Measurements from ENCODE around the gene TRIM31.

Gene TRIM31, protein sequence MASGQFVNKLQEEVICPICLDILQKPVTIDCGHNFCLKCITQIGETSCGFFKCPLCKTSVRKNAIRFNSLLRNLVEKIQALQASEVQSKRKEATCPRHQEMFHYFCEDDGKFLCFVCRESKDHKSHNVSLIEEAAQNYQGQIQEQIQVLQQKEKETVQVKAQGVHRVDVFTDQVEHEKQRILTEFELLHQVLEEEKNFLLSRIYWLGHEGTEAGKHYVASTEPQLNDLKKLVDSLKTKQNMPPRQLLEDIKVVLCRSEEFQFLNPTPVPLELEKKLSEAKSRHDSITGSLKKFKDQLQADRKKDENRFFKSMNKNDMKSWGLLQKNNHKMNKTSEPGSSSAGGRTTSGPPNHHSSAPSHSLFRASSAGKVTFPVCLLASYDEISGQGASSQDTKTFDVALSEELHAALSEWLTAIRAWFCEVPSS
- total RNA-seq, result 0 to 0.35 reads per million in 2 donors

DNA sequence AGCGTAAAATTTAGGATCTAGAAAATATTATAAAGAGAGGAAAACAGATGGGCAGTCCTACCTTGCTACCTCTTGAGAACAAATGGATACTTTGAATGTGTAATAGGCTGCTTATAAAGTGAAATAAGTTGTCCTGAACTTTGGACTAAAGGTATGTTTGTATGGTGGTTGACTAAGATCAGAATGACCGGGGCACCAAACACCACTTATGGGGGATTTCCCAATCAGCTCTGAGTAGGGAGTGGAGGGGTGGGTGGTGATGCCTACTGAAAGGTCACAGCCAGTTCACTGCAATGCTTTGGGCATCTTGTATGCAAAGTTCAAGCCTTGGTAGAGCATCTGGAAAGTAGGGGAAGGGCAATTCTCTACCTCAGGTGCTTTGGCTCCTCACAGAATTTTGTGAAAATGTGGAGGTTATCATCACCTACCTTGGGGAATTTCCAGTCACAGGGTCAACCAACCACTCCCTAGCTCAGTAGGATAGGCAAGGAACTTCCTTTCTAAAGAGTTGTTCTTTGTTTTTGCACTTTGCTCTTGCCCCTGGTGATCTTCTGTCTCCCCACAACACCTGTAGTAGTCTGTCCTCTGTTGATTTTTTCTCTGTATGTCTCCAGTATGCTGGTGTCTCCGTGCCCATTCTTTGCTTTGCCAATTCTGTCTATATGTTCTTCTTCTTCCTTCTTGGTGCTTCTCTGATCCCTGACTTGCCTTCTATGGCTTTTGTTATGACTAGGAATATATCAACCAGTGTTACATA is at the start of gene TRIM31:
TRIM31 (minus strand) TSS at position 88 of the 757 bp plus-strand sequence. CDS start 285 bp downstream, outside the sequence.
- DNase-seq, result no peak

DNA sequence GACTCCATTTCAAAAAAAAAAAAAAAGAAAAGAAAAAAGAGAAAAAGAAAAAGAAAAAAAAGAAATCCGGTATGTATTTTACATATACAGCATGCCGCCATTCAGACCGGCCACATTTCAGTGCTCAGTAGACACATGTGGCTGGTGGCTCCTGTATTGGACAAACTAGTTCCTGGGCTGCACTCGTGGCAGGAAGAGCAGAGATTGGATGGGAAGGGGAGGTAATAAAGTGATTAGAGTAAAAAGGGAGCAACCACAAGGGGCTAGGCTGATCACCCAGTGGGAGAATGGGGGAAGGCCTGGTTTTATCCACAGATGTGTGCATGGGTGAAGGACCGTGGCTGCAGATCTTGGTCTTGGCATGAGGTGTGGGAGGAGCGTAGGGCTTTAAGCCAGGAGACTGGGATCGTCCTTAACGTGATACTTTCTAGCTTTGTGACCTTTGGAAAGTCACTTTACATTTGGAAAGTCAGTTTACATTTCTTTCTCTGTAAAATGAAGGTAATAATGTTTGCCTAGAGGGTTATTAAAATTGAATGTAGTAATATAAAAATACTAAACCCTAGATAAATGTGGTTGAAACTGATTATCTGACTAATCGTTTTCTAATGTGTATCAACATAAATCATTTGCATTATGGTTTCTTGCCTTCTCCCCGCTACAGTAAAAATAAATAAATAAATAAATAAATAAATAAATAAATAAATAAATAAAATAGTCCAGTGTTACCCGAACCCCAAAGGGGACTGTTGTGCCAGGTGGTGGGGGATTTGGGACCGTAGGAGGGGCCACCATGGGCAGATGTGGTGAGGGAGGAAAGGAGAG is 49.6 kb upstream of the TRIM31 start:
- no peak for DNase-seq

DNA sequence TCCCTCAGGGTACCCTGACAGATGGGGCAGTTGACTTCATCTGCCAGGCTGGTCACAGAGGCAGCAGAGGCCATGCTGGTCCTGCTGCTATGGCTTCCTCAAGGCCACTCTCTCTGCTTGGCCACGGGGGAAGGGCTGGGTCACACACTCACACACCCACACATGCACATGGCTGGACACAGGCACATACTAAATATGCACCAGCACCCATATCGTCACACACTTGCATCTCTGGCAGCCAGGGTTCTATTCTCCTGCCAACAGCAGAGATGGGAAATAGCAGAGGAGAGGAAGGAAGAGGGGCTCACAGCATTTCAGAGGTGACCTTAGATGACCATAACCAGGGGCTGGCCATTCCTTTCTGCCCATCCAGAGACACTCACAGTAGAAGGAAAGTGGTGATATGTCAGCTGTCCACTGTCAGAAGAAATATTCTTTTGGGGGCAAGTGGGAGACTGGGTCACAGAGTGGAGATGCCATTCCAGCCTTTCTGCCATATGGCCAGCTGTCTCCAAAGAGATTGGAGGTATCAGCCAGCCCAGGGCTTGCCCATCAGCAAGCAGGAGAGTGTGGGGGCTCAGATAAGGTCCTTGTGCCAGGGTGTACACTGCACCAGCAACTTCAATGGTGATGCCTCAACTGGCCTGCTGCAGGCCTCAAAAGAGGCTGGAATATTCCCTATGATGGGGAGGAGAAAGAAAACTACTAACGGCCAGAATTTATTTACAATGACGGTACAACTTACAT is 48.1 kb upstream of the TRIM31 start, which contains the start of gene TRIM10:
TRIM10 (minus strand) TSS at position 427 of the 747 bp plus-strand sequence; CDS start at position 74, 353 bp downstream.
- DNase-seq, result no peak

DNA sequence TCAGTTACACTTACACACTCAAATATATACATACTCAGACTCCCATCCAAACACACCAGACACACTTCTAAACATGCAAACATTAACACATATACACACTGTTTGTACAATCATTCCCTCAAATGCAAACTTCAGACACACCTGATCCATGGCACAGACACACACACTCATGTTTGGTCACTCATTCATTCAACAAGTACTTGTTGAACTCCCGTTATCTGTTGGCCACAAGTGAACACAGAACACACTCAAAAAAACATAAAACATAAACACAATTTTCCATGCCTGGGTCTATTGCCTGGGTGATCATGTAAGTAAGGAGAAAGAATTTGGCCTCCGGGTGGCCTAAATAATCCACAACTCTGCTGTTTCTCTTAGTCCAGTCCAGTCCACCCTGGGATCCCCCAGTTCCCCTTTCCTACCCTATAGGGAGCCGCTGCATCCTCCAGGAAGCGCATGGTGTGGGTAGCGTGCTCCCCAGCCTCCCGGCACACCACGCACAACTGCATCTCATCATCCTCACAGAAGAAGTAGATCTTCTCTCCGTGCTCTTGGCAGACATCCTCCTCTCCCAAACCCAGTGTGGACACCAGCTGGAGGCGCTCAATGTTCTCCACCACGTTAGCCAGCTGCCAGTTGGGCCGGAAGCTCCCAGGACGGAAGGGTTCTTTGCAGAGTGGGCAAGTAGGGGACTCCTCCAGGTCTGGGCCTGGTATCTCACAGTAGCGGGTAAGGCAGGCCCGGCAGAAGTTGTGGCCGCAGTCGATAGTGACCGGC is 47.3 kb upstream of the TRIM31 start:
- no peak for DNase-seq

DNA sequence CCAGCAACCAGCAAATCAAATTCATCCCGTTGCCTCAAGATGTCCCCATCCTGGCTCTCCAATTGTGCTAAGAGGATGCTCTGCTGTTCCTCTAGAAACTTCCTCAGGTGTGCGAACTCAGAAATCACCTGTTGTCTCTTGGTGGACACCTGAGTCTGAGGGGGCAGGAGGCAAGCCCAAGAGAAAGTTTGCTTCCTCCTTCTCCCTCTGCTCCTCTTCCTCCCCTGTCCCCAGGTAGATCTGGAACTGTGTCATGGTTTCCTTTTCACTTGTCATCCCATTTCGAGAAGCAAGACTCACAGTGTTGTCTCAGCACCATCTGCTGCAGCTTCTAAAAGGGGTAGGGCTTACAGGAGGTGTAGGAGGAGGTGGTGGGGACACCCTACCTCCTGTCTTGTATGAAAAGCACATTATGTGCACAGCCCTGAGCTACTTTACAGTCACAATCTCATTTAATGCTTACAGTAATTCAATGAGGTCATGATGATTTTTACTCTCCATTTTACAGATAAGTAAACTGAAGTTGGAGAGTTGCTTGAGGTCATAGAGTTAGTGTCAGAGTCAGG is 45.7 kb upstream of the TRIM31 start:
- DNase-seq, result no peak

DNA sequence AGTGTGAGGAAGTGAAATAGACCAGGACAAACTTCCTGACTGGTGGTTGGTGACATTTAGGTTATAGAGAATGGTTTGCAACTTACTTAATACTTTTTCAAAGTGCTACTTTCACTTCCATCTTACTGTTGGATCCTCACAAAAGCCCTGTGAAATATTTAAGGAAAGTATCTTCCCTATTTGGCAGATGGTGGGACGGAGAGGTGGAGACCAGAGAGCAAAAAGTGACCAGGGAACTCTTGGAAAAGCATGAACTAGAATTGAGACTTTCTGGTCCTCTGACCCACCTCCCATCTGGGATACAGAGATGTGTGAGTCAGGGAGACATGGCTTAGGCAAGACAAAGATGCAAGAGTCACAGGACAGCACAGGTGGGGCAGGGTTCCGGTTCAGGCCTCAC is 45.1 kb upstream of the TRIM31 start:
- no peak for DNase-seq

DNA sequence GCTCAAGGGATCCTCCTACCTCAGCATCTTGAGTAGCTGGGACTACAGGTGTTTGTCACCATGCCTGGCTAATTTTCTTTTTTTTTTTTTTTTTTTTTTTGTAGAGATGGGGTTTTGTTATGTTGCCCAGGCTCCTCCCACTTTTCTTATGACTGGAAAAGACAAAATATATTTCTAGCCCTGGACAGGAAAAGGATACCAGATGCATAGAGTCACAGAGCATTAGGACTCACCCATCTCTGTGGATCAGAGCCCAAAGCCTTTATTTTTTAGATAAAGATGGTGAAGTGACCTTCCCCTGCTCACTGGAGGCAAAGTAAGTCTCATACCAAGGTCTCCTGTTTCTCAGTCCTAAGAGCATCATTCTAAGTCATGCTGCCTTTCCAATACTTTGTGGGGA is 44.7 kb upstream of the TRIM31 start:
- DNase-seq, result no peak

DNA sequence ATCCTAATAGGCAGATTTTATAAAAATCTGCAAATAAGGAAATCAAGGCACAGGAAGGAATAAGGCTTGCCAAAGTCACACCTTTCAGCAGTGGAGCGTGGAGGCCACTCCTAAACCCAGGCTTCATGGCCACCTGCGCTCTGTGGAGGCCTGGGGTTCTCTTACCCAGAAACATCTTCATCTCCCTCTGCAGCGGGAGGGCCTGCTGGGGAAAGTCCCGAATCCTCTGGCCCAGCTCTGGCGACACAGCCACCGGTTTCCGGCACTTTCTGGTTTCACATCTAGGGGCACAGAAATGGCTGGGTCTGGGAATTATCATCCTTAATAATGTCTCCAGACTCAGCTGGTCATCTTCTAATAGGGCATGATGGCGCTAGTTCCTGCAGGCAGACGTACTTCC is 43.9 kb upstream of the TRIM31 start:
- DNase-seq, result no peak

DNA sequence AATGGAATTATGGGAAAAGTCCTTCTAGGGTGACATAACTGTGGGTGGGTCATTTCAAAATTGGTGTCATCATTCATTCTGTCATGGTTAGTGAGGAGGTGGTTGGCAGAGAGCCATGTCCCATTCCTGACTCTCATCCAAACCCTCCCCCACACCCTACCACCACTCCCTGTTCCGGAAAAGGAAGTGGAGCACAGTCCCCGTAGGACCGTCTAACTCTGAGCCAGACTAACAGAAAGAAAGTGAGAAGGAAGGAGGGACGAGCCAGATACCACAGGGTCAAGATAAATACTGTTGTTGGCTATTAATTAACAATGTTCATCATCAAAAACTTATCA is 43.3 kb upstream of the TRIM31 start:
- DNase-seq, result no peak

DNA sequence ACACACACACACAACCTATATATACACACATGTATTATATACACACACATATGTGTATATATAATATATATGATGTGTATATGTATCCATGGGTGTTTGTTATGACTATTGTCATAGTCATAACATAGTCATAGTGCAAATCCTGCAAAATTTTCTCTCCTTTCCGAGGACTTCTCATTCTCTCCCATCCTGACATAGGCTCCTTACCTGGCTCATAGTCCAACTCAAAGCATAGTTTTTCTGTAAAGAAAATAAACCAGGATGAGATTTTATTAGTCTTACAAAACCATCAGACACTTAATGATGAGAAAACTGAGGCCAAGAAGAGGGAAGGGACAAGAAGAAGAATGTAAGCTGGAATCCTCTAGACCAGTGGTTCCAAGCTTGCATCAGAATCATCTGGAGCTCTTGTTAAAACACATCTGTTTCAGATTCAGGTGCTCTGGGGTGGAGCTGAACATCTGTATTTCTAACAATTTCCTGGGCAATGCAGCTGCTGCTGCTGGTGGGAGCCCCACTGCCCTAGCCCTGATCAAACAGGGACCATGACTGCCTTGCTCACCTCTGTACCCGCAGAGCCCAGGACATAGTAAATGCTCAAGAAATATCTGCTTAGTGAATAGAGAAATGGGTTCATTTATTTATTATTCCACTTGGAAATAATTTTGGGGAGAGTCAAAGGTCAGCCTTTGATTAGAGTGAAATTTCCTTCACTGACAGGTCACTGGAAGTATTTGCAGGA is 42.8 kb upstream of the TRIM31 start:
- DNase-seq, result no peak

DNA sequence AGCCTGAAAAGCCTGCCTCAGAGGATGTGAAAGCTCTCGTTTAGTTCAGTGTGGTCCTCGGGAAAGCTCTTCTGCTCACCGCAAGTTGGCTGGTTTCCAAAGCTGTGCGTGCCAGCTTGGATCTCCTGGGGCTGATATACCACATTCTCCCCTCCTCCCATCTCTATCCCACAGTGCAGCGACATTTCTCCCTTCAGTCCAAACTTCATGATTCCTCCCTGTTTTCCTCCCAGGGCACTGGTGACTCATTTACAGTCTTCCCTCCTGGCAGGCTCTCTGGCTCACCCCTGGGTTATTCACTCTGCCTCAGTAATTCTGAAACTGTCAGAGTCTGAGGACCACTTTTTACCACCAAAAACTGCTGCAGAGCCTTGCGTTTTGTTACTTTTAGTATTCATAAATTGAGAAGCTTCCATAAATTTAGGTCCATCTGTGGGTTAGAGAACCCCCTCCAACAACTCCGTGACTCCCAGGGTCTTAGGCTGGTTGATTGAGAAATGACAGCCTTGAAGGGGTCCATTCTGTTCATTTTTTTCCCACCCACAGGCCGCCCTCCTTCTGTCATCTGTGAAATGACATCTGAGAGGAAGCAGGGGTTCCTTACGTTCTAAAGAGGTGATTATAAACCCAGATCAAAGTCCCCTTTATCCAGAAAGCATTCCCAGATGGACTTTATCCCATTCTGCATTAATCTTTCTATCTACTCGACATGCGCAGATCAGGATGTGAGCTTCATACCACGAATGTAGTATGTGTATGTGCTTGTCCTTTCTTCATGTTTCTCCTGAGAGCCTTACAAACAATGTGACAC is 42.0 kb upstream of the TRIM31 start:
- DNase-seq, result no peak

DNA sequence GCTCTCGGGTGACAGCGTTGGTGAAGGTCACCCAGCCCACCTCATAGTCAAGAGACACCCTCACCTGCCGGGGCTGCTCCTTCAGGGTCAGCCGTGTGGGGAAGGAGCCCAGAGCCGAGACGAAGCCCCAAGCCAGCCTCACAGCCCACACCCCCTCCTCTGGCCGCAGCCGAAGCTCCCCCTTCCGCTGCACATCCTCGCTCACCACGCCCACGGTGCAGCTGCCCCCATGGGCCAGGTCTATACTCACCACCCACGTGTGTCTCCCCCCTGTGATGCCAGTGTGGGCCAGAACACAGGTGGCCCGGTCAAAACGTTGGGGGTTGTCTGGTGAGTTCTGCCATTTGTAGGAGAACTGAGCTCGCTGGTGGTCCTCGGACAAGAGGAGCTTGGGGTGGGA is 41.2 kb upstream of the TRIM31 start:
- no peak for DNase-seq

DNA sequence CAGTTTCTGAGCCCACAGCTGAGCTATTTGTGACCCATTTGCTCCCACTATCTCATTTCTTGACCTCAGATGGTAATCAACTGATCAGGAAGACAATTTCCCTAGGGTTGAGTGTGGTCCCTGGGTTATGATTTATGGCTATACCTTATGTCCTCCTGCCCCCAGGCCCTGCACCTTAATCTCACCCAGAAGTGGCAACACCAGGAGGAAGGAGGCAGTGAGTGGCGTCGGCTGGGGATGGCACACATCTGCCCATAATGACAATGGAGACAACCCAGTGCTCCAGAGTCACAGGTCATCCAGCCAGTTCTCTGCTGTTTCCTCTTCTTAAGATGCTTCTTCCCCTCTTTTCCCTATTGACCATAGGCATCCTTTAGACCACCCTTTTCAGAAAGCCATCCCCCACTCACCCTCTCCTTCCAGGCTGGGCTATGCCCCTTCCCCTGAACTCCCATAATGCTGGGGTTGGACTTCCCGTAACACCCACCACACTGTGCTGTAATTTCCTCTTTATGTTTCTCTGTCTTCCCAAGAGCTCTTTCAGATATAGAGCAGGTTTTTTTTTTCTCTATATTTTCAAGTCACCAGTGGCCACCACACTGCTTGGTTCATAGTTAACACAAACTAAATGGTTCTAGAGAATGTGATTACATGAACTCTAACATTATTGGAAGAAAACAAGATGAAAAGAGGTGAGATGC is 40.2 kb upstream of the TRIM31 start:
- DNase-seq, result no peak

DNA sequence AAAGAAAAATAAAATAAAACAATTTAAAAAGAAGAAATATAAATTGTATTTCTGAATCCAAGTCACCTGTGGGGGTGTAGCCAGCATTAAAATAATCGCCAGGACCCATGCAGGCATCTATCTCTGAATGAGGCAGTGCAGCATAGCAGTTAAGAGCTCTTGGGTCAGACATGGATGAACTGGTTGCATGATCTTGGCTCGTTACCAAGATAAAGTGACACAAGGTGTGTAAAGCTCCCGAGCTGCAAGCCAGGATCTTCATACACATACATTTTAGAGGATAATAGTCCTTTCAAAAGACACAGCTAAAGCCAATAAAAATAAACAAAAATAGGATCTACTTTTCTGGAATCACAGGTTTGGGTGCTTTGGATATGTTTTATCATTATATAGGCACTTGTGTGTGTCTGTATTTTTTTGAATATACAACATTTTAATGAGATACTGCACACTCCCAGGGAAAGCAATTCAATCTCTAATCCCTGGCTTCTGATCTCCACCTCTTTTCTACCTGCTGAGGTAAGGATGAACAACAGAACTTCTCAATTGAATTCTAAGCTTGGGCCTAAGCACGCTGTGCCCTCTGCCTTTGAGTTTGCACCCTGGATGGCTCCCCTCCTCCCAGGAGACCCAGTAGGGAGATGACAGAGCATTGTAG is 39.3 kb upstream of the TRIM31 start:
- DNase-seq, result no peak

DNA sequence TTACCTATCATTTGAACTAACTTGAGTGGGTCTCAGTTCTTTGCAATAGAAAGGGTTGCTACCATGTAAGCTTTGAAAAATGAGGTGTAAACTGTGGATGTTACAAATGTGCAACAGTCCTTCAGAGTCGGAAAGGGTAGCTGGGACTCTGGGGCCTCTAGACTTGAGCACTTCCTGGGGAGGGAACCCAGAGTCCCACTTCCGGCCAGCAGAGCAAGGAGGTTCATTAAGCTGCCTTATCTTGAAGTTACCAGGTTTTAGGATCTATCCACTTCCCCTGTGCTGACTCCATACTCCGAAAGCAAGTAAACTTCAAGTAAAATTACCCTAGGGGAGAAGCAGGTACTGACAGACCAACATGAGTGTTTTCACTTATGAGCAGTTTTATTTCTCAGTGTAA is 38.7 kb upstream of the TRIM31 start:
- DNase-seq, result no peak

DNA sequence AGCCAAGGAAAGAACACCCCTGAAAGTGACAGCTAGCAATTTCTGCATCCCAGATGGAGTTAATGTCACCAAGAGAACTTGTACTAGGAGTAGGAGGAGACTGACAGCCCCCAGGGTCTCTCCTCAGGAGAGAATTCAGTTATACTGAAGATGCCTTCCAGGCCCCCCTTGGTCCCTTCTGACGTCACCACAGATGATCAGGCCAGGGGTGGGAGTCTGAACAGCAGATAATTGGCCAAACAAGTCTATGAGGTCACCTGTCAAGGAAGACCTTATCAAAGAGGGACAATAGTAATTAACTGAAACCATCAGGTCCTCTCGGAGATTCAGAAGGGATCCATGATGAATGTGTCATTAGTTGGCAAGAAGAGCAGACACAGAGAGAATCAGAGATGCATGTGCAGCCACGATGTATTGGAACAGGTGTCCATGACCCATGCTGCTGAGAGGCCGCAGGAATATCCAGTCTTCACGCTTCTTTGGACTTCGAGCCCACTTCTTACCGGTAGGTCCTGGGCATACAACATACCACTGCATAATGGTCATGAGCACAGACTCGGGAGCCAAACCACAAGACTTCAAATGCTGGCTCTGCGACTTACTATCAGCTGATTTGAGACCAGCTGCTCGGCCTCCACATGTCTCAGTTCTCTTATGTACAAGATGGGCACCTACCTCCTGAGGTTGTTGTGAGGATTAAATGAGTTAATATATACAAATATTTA is 37.9 kb upstream of the TRIM31 start:
- DNase-seq, result no peak

DNA sequence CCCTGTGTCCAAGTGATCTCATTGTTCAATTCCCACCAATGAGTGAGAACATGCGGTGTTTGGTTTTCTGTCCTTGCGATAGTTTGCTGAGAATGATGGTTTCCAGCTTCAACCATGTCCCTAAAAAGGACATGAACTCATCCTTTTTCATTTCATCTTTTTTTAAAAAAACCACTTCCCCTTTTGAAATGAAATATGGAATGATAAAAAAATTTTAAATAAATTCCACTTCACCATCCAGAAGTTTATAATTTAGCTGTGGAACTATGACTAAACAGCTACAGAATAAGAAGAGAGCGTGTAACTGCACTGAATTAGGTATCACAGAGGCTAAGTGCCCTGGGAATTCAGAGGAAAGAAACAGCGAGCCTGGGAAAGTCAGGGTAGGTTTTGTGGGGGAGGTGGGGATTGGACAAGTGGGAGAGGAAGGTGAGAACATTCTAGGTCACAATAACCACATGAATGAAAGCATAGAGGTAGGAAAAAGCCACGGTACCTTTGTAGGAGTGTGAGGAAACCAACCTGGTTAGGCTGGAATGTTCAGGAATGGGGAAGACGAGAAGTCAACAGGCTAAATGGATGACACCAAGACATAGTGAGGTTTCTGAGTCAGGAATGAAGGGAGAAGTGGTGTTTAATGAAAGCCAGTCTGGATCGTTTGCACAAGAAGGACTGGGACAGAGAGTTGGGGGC is 37.1 kb upstream of the TRIM31 start:
- DNase-seq, result no peak
